ENCODE results near the gene RRP9.

The RRP9 gene

DNA sequence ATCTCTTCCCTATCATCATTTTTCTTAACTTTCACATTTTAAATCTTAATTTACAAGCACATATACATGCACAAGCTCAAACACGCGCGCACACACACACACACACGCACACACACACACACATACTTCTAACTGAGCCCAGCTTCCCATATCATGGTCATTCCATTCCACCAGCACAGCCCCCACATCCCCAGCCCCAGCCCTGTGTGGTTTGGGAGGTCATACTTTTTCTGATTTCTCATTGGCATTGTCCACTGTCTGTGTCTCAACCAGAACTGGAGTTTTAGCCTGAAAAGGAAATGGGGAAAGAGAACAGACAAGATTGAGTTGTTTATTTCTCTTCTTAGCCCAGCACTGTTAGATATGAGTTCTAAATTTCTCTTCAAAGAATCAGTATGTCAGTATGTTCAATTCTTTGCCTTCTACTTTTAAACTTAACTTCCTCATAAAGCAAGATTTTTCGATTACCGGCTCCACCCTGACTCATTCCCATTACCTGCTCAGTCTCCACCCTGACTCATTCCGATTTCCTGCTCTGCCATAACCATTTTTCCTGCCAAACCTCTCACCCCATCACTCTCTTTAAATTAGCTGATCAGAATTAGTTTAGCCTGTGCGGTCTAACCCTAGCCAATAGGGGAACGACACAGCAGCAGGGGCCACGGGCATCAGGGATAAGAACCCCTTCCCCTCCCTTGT is 44.9 kb downstream of the RRP9 start:
- DNase-seq, result no peak

DNA sequence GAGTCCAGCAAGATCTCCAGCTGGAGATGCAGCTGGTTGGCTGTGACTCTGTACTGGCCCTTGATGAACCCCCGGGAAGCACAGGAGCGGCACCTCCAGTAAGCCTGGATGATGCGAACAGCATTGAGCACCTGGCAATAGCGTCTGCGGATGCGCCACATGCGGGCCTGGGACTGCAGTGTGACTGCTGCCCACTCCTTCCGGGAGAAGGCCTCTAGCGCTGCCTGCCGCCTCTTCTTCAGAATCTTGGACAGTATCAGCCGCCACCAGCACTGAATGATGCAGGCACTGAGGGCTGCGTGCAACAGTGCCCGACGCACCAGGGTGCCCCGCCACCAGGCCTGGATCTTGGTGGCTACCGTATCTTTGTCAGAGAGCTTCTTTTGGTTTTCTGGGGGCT is 46.8 kb downstream of the RRP9 start:
- no peak for DNase-seq

DNA sequence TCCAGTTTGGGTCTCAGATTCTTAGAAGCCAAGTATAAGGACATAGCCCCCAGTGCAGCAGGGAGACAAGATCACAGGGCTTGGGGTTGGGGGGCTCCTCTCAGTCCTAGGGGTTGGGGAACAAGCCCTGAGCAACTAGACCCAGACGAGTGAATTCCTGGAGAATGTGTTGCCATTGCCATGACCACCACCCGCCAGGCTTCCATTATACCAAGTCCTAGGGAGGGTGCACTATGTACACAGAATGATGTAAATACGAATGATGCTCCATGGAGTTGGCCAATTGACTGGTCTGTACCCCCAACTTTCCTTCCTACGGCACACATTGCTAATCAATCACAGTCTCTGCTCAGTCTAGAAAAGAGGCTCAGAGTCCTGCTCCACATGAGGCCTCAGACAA is 47.3 kb downstream of the RRP9 start:
- DNase-seq, result no peak

DNA sequence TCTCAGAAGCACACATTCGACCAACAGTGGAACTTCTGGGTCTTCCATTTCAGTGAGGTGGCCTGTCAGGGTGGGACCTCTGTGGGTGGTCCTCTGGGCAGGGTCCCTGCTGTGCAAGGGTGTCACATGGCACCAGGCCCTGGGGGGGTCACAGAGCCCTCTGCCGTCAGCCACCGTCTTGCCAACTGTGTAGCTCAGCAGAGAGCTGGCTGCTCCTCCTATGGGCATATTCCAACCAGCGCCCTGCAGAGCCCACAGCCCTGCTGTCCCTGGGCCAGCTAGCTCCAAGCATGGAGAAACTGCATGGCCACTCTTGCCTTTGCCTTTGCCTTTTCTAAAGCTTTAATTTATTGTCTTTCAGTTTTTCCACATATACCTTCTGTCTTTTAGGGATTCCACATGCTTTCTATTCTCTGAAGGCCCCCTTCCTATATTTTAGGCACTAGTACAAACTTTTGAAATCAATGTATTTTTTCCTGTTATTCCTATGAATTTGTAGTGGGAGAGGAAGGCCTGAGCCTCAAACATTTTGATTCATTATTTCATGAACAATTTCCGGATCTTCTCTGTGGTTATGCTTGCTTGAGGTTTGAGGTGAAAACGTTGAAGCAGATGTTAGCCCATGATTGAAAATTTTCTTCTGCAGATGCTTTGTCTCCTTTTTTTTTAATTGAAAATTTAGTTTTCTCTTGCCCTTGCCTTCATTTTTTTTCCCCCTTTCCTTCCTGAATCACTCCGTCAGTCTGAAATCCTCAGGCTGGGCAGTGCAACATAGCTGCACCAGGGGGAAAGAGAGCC is 50.3 kb downstream of the RRP9 start:
- DNase-seq, result no peak

DNA sequence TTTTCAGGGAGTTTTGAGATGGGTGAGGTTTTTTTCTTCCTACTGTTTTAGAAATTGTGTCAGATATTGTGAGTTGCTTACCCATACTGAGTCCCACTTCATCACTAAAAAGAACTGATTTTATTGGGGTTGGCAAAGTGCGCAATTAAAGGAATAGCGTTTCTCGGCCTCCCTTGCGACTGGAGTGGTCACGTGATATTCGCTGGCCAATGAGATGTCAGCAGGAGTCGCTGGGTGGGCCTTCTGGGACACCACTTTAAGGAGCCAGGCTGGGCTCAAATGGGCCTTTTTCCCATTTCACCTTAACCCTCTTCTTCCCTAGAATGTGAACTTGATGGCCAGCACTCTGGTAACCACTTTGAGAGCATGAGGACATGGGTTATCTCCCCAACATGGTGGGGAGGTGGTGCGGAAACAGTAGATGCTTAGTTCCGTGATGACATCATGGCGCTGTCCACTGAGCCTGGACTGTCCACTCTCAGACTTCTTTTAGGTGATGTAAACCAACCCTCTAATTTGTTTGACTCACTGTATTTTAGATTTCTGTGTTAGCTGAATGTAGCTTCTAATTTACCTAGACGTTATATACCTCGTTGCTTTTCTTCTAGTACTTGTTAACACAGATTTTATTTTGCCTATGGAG is 53.1 kb downstream of the RRP9 start:
- DNase-seq, result no peak

DNA sequence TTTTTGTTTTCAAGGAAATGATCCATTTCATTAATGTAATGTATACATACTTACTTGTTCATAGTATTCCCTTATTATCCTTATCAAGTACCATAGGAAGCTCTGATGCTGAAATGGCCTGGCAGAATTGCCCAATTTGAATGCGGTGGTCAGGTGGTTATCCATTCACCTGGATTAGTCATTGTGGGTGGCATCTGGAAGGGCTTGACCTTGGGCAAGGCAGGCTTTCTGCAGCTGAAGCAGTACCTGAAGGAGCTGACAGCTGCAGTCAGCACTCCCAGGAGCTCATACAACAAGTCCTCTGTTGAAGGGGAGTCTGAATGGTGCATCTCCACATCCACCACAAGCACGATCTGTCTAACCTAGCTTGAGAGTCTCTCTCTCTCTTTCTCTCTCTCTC is 54.1 kb downstream of the RRP9 start:
- DNase-seq, result no peak

DNA sequence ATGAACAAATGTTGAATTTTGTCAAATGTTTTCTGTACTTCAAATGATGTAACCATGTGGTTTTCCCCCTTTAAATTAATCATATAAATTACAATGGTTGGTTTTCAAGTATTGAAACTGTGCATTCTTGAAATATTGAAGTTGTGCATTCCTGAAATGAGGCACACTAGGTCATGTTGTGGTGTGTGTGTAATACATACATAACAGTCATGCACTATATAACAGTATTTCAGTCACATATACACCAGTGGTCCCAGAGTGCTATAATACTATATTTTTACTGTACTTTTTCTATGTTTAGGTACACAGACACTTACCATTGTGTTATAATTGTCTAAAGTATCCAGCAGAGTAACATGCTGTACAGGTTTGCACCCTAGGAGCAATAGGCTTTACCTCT is 55.3 kb downstream of the RRP9 start:
- DNase-seq, result no peak
